Colonic mucosa (tissue), 4 donors: Measurements from ENCODE around the gene RLN3. TPM values are rescaled to one million over a fixed set of nuclear protein-coding genes. Genes with fewer than 3 reads are reported as not detected.

Experiments
- DNase-seq: peaks from one replicate; pipeline ENCODE4 v3.0.0-alpha.2; 2020
- H3K27ac ChIP-seq: fragments of 200-600 bp; one replicate; pipeline ENCODE4 v1.8.0; 2021
- H3K27me3 ChIP-seq: fragments of 200-600 bp; one replicate; pipeline ENCODE4 v1.8.0; 2021
- H3K36me3 ChIP-seq: fragments of 200-600 bp; one replicate; pipeline ENCODE4 v1.8.0; 2021
- H3K4me1 ChIP-seq: fragments of 200-600 bp; one replicate; pipeline ENCODE4 v1.8.0; 2021; ENCODE audit warnings: mild to moderate bottlenecking
- H3K4me3 ChIP-seq: fragments of 200-600 bp; one replicate; pipeline ENCODE4 v1.8.0; 2021
- H3K9ac ChIP-seq, 2 donors: one replicate each; pipeline ENCODE4 v1.7.0; 2013; ENCODE audit warnings: control low read depth in 2 of 2, low read depth in 2 of 2, low read length in 2 of 2
- H3K9me3 ChIP-seq: fragments of 200-600 bp; one replicate; pipeline ENCODE4 v1.8.0; 2021
- CTCF ChIP-seq: fragments of 200-600 bp; IDR thresholded peaks from one replicate; pipeline ENCODE4 v1.8.0; 2022; ENCODE audit warnings: antibody characterized with exemption, mild to moderate bottlenecking
- intact Hi-C: fragments of 100-400 bp; cut with DNase I; formaldehyde crosslinking; loops from one replicate; pipeline ENCODE4 v1.14.1; 2022
- total RNA-seq, 2 donors: library from RNA; stranded (reverse); fragmentation: NEBNext Ultra II Directional in 1 of 2; extraction: Animal tissue kit (Norgen Biotek cat#: 25700) in 1 of 2; gene quantifications; one replicate each; pipeline ENCODE4 v1.2.1, GENCODE V29; 2021
- donor health status: healthy.
- donor health status: DM: no; HTN: no; CAD: no.
- donor health status: DM: no; HTN: no; CAD: no.

RLN3 gene
- not detected for total RNA-seq

- intact Hi-C loops, result no loop called here
- Histone ChIP-seq H3K4me1 (no peaks in the 10 kb centered on the region), H3K27ac (no peak within 1 kb of the TSS), H3K27me3 (no peaks in the 10 kb centered on the region), H3K9ac (no peak within 1 kb of the TSS), H3K4me3 (no peak within 1 kb of the TSS), H3K36me3 (no peaks in the 10 kb centered on the region), H3K9me3 (no peaks in the 10 kb centered on the region)
- no peak for DNase-seq
- no peak for TF ChIP-seq CTCF
These were observed at the start of gene RLN3 for GRCh38 chr19:14027856-14028450. Gene RLN3 (plus strand): TSS chr19:14028148. CDS start chr19:14028205, 57 bp downstream.

GRCh38 chr19:13978351-13979243 is 49.4 kb upstream of the RLN3 start:
- no peak for TF ChIP-seq CTCF
- H3K27ac ChIP-seq, result peak overlapping the region; percentile 17
- peak overlapping the region; percentile 43 for H3K4me3 ChIP-seq
- H3K9ac ChIP-seq, result peak overlapping the region in 1 of 2 donors; percentile 60
- H3K36me3 ChIP-seq, result no peaks in the 10 kb centered on the region
- no peaks in the 10 kb centered on the region for H3K27me3 ChIP-seq
- intact Hi-C loops, result no loop called here
- H3K4me1 ChIP-seq, result peaks cover 7% of the 10 kb centered on the region
- DNase-seq, result peak; percentile 77
- no peaks in the 10 kb centered on the region for H3K9me3 ChIP-seq

GRCh38 chr19:13979244-13979615 is 48.7 kb upstream of the RLN3 start:
- no peak for DNase-seq
- H3K36me3 ChIP-seq, result no peaks in the 10 kb centered on the region
- peak overlapping the region in 1 of 2 donors; percentile 60 for H3K9ac ChIP-seq
- intact Hi-C loops, result no loop called here
- H3K9me3 ChIP-seq, result no peaks in the 10 kb centered on the region
- peaks cover 7% of the 10 kb centered on the region for H3K4me1 ChIP-seq
- H3K27ac ChIP-seq, result peak overlapping the region; percentile 17
- peak overlapping the region; percentile 43 for H3K4me3 ChIP-seq
- no peaks in the 10 kb centered on the region for H3K27me3 ChIP-seq
- no peak for TF ChIP-seq CTCF

- Histone ChIP-seq H3K27ac (no peak overlapping the region), H3K36me3 (no peaks in the 10 kb centered on the region), H3K4me3 (no peak overlapping the region)
These were observed 48.3 kb upstream of the RLN3 start for GRCh38 chr19:13979686-13980085.

GRCh38 chr19:13980340-13980739 is 47.6 kb upstream of the RLN3 start:
- Histone ChIP-seq H3K4me1 (peaks cover 7% of the 10 kb centered on the region), H3K27me3 (no peaks in the 10 kb centered on the region), H3K9ac (no peak overlapping the region), H3K36me3 (no peaks in the 10 kb centered on the region), H3K27ac (no peak overlapping the region), H3K4me3 (no peak overlapping the region), H3K9me3 (no peaks in the 10 kb centered on the region)
- TF ChIP-seq CTCF, result no peak
- intact Hi-C loops, result no loop called here
- DNase-seq, result no peak

More at GRCh38 chr19:13979686-13980085, 48.3 kb upstream of the RLN3 start:
- intact Hi-C loops, result no loop called here
- TF ChIP-seq CTCF, result no peak
- no peaks in the 10 kb centered on the region for H3K27me3 ChIP-seq
- DNase-seq, result no peak
- H3K4me1 ChIP-seq, result peaks cover 7% of the 10 kb centered on the region
- H3K9me3 ChIP-seq, result no peaks in the 10 kb centered on the region
- H3K9ac ChIP-seq, result no peak overlapping the region
